Activated CD8-positive, alpha-beta memory T cell treated with anti-CD3 and anti-CD28 coated beads for 48 hours (primary cell): ENCODE data around the gene DBNL.

Experiments used
- DNase-seq, 3 experiments: peaks; one replicate each; pipeline ENCODE4 v3.0.0-alpha.2; 2020; ENCODE audit warnings: low read depth in 2 of 3, low spot score in 2 of 3

Gene DBNL

GRCh38 chr7:44042221-44042620, 2.3 kb upstream of the DBNL start:
- no peak for DNase-seq

GRCh38 chr7:44043902-44044301, 600 bp upstream of the DBNL start:
- no peak for DNase-seq

- DNase-seq = no peak
Observed at GRCh38 chr7:44045226-44046014, 918 bp downstream of the DBNL start.

GRCh38 chr7:44046321-44047061, 2.0 kb downstream of the DBNL start:
- no peak for DNase-seq

GRCh38 chr7:44048031-44048795, 3.7 kb downstream of the DBNL start:
- DNase-seq = no peak

GRCh38 chr7:44050121-44050914, 5.8 kb downstream of the DBNL start:
- DNase-seq = no peak

- DNase-seq = no peak
Observed at GRCh38 chr7:44050915-44051560, 6.5 kb downstream of the DBNL start.

GRCh38 chr7:44051611-44052220, 7.2 kb downstream of the DBNL start:
- no peak for DNase-seq

- DNase-seq = no peak
Observed at GRCh38 chr7:44052771-44053365, 8.4 kb downstream of the DBNL start.

- DNase-seq = no peak
Observed at GRCh38 chr7:44056681-44057080, 12.2 kb downstream of the DBNL start.

GRCh38 chr7:44057181-44057848, 12.8 kb downstream of the DBNL start:
- DNase-seq = no peak

- no peak for DNase-seq
Observed at GRCh38 chr7:44057849-44058758, 13.6 kb downstream of the DBNL start.

- DNase-seq = no peak
Observed at GRCh38 chr7:44058759-44059218, 14.3 kb downstream of the DBNL start.

GRCh38 chr7:44059219-44060090, 15.0 kb downstream of the DBNL start:
- no peak for DNase-seq

- DNase-seq = no peak
Observed at GRCh38 chr7:44060091-44060947, 15.8 kb downstream of the DBNL start.
